Tibial artery (tissue), 4 donors: ENCODE measurements around the gene LTB.
"Not testable (repeated sequence)": the region's sequence is repeated elsewhere in the genome, so short reads cannot be mapped to it uniquely, and the experiment has no call there.

Source experiments
- DNase-seq, 2 donors: peaks; one replicate each; pipeline ENCODE4 v3.0.0-alpha.2; 2019
- H3K27ac ChIP-seq, 2 donors: fragments of 200-600 bp; sonication (generic) in 1 of 2; 1 replicate in 1 of 2; 2 replicates in 1 of 2; pipeline ENCODE4 v1.5.1; 2018 to 2019; ENCODE audit warnings: mild to moderate bottlenecking in 1 of 2
- H3K27me3 ChIP-seq, 2 donors: fragments of 200-600 bp; sonication (generic) in 1 of 2; one replicate each; pipeline versions ENCODE4 v1.5.1 to v1.6.0; 2016 to 2019
- H3K36me3 ChIP-seq, 3 donors: fragments of 200-600 bp; sonication (generic) in 2 of 3; one replicate each; pipeline ENCODE4 v1.5.1; 2016 to 2019; ENCODE audit warnings: mild to moderate bottlenecking in 2 of 3
- H3K4me1 ChIP-seq, 4 donors: fragments of 200-600 bp; sonication (generic) in 2 of 4; 1 replicate in 3 of 4; 2 replicates in 1 of 4; pipeline ENCODE4 v1.5.1; 2016 to 2019
- H3K4me3 ChIP-seq, 2 donors: fragments of 200-600 bp; sonication (generic) in 1 of 2; 1 replicate in 1 of 2; 2 replicates in 1 of 2; pipeline ENCODE4 v1.5.1; 2018 to 2019; ENCODE audit warnings: mild to moderate bottlenecking in 2 of 2
- H3K9me3 ChIP-seq, 3 donors: fragments of 200-600 bp; sonication (generic) in 1 of 3; one replicate each; pipeline ENCODE4 v1.5.1; 2016 to 2019
- CTCF ChIP-seq, 2 experiments: fragments of 200-600 bp in 1 of 2; fragments of 450-650 bp in 1 of 2; IDR thresholded peaks; one replicate each; pipeline ENCODE4 v1.5.1; 2017 to 2019; ENCODE audit warnings: antibody characterized with exemption in 2 of 2, mild to moderate bottlenecking in 1 of 2, moderate library complexity in 1 of 2
- intact Hi-C: fragments of 100-400 bp; cut with DNase I; formaldehyde crosslinking; loops from one replicate; pipeline ENCODE4 v1.15.0; 2023; ENCODE audit warnings: low total_unique reads

Gene LTB

GRCh38 chr6:31597006-31597405 lies 14.8 kb upstream of the LTB start:
- Histone ChIP-seq H3K27me3 (no peaks in the 10 kb centered on the region), H3K27ac (no peak overlapping the region), H3K4me1 (no peaks in the 10 kb centered on the region), H3K9me3 (no peaks in the 10 kb centered on the region), H3K4me3 (no peak overlapping the region), H3K36me3 (no peaks in the 10 kb centered on the region)
- TF ChIP-seq CTCF (IDR thresholded peaks at IDR 0.05), result peak in 1 of 2 experiments; percentile 38
- DNase-seq, result no peak
- intact Hi-C loops, result no loop called here

DNA sequence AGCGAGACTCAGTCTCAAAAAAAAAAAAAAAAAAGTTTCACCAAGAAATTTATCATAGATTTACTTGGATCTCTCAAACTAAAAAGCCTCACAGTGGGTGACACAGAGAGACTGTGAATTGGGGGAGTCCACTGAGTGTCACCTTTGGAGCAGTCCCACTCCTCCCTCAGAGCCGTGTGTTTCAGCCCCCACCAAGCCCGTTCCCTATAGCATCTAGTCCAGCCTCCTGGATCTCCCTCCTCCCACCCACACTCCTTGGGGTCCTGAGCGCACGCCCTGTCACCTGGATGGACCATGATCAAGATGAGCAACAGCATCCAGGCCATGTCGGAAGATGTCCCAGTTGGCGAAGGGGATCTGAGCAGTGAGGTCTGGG lies 10.2 kb upstream of the LTB start:
- Histone ChIP-seq H3K9me3 (no peaks in the 10 kb centered on the region), H3K27ac (no peak overlapping the region), H3K4me1 (no peaks in the 10 kb centered on the region), H3K4me3 (no peak overlapping the region), H3K27me3 (peaks cover 0 to 12% of the 10 kb centered on the region in 2 donors), H3K36me3 (no peaks in the 10 kb centered on the region)
- no peak for DNase-seq
- intact Hi-C loops, result no loop called here
- TF ChIP-seq CTCF (IDR thresholded peaks at IDR 0.05), result no peak

GRCh38 chr6:31590691-31591090 lies 8.5 kb upstream of the LTB start:
- intact Hi-C loops, H3K4me3 ChIP-seq, H3K4me1 ChIP-seq, H3K27ac ChIP-seq, H3K9me3 ChIP-seq, DNase-seq, H3K36me3 ChIP-seq: not testable (repeated sequence)
- H3K27me3 ChIP-seq, result peaks cover 0 to 23% of the 10 kb centered on the region in 2 donors

GRCh38 chr6:31588871-31589650 lies 6.8 kb upstream of the LTB start:
- Histone ChIP-seq H3K27ac (no peak overlapping the region), H3K36me3 (no peaks in the 10 kb centered on the region), H3K4me1 (no peaks in the 10 kb centered on the region), H3K4me3 (no peak overlapping the region), H3K9me3 (no peaks in the 10 kb centered on the region), H3K27me3 (peaks cover 0 to 23% of the 10 kb centered on the region in 2 donors)
- TF ChIP-seq CTCF (IDR thresholded peaks at IDR 0.05), result no peak
- DNase-seq, result no peak
- intact Hi-C loops, result no loop called here

- peaks cover 0 to 23% of the 10 kb centered on the region in 2 donors for H3K27me3 ChIP-seq
- no peaks in the 10 kb centered on the region for H3K9me3 ChIP-seq
- intact Hi-C loops, result no loop called here
- DNase-seq, result no peak
- no peak overlapping the region for H3K27ac ChIP-seq
- no peaks in the 10 kb centered on the region for H3K36me3 ChIP-seq
- no peaks in the 10 kb centered on the region for H3K4me1 ChIP-seq
- no peak overlapping the region for H3K4me3 ChIP-seq
- TF ChIP-seq CTCF (IDR thresholded peaks at IDR 0.05), result no peak
Measured at GRCh38 chr6:31587791-31588777, 5.9 kb upstream of the LTB start.
